ENCODE data around the gene PKN1.

The PKN1 gene

DNA sequence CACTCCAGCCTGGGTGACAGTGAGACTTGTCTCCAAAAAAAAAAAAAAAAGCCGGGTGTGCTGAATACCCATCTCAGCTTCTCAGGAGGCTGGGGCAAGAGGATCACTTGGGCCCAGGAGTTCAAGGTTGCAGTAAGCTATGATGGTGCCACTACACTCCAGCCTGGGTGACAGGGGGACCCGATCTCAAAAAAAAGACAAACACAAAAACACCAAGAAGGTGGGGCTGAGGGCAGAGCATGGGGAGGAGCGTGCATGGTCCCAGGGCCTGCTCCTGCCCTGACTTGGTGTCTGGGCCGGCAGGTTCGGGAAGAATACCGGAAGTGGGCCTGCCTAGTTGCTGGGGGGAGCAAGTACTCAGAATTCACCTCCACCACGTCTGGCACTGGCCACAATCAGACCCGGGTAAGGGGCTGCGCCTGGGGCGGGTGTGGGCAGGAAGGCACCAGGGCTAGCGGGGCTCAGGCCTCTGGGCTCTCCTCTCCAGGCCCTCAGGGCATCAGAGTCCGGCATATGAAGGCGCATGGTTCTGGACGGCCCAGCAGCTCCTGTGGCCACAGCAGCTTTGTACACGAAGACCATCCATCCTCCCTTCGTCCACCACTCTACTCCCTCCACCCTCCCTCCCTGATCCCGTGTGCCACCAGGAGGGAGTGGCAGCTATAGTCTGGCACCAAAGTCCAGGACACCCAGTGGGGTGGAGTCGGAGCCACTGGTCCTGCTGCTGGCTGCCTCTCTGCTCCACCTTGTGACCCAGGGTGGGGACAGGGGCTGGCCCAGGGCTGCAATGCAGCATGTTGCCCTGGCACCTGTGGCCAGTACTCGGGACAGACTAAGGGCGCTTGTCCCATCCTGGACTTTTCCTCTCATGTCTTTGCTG lies 25.3 kb upstream of the PKN1 start:
- no peak for TF ChIP-seq CTCF (conservative IDR thresholded peaks at IDR 0.05; ENCODE audit: low read depth, low read length)
- no peak for DNase-seq (ENCODE audit: low read depth)

DNA sequence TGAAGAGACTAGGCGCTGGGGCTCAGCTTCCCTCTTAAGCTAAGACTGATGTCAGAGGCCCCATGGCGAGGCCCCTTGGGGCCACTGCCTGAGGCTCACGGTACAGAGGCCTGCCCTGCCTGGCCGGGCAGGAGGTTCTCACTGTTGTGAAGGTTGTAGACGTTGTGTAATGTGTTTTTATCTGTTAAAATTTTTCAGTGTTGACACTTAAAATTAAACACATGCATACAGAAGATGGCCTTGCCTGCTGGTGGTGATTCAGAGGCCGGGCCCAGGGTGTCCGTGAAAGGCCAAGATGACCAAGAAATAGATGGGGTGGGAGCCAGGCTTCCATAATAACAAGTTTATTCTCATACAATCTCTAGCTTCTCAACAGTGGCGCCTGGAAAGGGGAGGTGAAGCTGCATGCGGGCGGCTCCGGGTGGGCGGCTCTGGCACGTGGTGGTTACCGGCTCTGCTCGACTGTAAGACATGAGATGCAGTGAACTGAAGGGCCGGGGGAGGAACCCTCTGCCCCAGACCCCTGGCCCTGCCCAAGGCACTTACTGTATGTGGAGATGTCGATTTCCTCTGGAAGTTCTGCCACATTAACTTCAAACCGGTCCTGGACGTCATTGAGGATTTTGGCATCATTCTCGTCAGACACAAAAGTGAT lies 24.5 kb upstream of the PKN1 start:
- no peak for TF ChIP-seq CTCF (conservative IDR thresholded peaks at IDR 0.05; ENCODE audit: low read depth, low read length)
- no peak for DNase-seq (ENCODE audit: low read depth)
- H3K4me3 ChIP-seq (ENCODE audit: low read depth, low read length), result no peak overlapping the region

More for the DNA sequence above, 25.3 kb upstream of the PKN1 start:
- H3K4me3 ChIP-seq (ENCODE audit: low read depth, low read length), result no peak overlapping the region

DNA sequence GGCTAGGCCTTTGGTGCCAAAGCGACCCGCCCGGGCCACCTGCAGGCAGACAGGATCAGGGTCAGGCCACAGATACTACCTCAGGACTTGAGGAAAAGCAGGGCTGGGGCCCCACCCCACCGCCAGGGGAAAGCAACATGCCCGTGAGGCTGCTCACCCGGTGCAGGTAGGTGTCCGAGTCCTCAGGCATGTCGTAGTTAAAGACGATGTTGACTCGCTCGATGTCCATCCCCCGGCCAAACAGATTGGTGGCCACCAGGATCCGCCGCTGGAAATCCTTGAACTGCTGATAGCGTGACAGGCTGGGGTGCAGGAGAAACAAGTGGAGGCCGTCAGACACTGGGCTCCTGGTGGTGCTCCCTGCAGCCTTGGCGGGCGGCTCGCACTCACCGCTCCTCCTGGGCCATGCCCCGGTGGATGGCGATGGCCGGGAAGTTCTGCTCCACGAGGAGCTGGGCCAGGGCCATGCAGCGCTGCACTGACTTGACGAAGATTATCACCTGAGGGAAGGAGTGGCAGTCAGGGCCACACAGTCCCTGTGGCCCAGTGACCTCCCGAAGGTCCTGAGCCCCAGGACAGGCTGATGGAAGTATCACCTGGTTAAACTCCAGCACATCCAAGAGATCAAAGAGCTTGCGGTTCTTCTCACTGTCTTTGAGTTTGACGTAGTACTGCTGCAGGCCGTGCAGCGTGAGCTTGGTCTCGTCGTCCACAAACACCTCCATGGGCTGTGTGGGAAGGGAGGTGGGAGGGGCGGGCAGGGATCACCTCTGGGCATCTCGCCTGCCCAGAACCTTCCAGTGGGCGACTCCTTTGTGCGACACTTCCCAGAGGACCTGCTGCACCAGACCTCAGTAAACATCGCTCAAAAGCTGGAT lies 23.7 kb upstream of the PKN1 start:
- no peak for DNase-seq (ENCODE audit: low read depth)
- H3K4me3 ChIP-seq (ENCODE audit: low read depth, low read length), result no peak overlapping the region
- TF ChIP-seq CTCF (conservative IDR thresholded peaks at IDR 0.05; ENCODE audit: low read depth, low read length), result no peak

DNA sequence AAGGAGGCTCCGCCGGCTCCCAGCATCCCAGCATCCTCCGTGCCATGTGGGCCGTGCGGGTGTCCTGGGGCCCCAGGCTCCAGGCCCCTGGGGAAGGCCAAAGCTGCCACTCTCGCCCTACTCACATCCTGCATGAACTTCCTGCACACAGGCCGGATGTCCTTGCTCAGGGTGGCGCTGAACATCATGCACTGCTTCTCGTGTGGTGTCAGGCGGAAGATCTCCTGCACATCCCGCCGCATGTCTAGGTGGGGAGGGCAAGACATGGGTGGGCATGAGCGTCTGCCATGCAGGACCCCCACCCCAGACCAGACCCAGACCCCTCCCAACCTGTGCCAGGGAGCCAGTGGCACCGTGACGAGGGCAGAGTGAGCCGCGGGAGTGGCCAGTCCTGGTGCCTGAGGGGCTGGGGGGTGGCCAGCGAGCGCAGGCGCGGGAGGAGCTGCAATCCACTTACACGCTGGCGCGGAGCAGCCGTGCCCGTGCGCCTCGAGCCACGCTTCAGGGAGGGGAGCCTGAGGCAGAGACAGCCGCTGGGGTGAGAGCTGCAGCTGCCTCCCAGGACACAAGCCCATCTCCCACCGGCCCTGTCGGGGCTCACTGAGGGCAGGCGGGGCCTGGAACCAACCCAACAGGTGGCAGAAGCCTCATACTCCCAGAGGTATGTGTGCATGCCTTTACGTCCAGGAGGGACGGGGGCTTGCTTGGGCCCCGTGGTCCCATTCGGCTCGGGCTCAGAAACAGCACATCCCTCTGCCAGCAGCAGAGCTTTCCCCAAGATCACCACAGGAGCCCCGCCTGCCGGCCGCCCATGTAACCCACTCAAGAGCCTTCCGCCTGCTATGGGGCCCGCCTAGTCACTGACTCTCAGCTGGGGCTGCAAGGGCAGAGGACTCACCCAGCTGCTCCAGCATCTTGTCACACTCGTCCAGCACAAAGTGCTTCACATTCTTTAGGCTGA lies 22.7 kb upstream of the PKN1 start:
- TF ChIP-seq CTCF (conservative IDR thresholded peaks at IDR 0.05; ENCODE audit: low read depth, low read length), result no peak
- H3K4me3 ChIP-seq (ENCODE audit: low read depth, low read length), result no peak overlapping the region
- DNase-seq (ENCODE audit: low read depth), result no peak

- H3K4me3 ChIP-seq (ENCODE audit: low read depth, low read length), result no peak overlapping the region
- DNase-seq (ENCODE audit: low read depth), result no peak
- TF ChIP-seq CTCF (conservative IDR thresholded peaks at IDR 0.05; ENCODE audit: low read depth, low read length), result no peak
Observed at GRCh38 chr19:14411161-14411937, 21.8 kb upstream of the PKN1 start.

All from choroid plexus epithelial cell (primary cell).